Chondrocyte (in vitro differentiated cells): Measurements from ENCODE around the gene THADA. TPM values are rescaled to one million over a fixed set of nuclear protein-coding genes. Genes with fewer than 3 reads are reported as not detected.
A peak's percentile ranks its signal among the peaks of the same experiment; 100 is the strongest.

Experiments
- DNase-seq: peaks from one replicate; pipeline ENCODE4 v3.0.0; 2021; ENCODE audit warnings: mixed read lengths, low spot score
- H3K27ac Mint-ChIP-seq: one replicate; pipeline ENCODE4 v1.8.0; 2021; ENCODE audit warnings: mild to moderate bottlenecking, moderate library complexity, mixed read lengths; ENCODE audit not compliant: unreplicated experiment
- H3K27me3 Mint-ChIP-seq: 2 replicates; pipeline ENCODE4 v1.8.0; 2021; ENCODE audit warnings: low read depth, mixed read lengths
- H3K36me3 Mint-ChIP-seq: 2 replicates; pipeline ENCODE4 v1.8.0; 2021; ENCODE audit warnings: low read depth, mixed read lengths
- H3K4me1 Mint-ChIP-seq: 2 replicates; pipeline ENCODE4 v1.8.0; 2021; ENCODE audit warnings: low read depth, mild to moderate bottlenecking, mixed read lengths
- H3K4me3 Mint-ChIP-seq: one replicate; pipeline ENCODE4 v1.8.0; 2021; ENCODE audit warnings: mild to moderate bottlenecking, moderate library complexity, mixed read lengths; ENCODE audit not compliant: unreplicated experiment
- H3K9me3 Mint-ChIP-seq: 2 replicates; pipeline ENCODE4 v1.8.0; 2021; ENCODE audit warnings: low read depth, mixed read lengths
- total RNA-seq: library from RNA; stranded (reverse); gene quantifications from 3 replicates; pipeline ENCODE4 v1.2.1, GENCODE V29; 2021
- TF ChIP-seq, protein P1 (sequence below): fragments of 200-600 bp; sonication (generic); IDR thresholded peaks from 2 replicates; pipeline ENCODE4 v1.5.0; 2021; ENCODE audit warnings: antibody characterized with exemption, mild to moderate bottlenecking, moderate library complexity

The THADA gene
- total RNA-seq, 1 donor from 2014 or later = 28.4 TPM

DNA sequence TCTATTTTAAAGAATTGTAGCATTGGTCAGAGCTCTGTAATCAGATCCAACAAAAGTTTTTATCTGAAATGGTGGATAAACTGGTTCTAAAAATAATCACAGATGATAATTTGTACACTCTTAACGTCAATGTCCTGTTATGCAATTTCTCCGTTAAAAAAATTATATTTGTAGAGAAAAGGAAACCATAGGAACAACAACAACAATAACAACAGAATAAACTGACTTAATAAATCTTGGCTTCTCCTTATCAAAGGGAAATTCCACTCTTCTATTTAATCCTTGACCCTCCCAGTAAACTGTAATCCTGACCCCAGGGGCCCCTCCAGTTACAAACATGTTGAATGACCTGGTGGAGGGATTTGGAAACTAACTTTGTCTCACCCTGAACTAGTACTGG, 290.8 kb downstream of the THADA start:
- Mint-ChIP-seq H3K4me3 (no peak overlapping the region), H3K4me1 (peaks cover 45% of the 10 kb centered on the region), H3K27me3 (no peaks in the 10 kb centered on the region), H3K27ac (peak overlapping the region; percentile 38), H3K36me3 (peaks cover 2% of the 10 kb centered on the region), H3K9me3 (no peaks in the 10 kb centered on the region)
- DNase-seq = no peak
- TF ChIP-seq, protein P1, sequence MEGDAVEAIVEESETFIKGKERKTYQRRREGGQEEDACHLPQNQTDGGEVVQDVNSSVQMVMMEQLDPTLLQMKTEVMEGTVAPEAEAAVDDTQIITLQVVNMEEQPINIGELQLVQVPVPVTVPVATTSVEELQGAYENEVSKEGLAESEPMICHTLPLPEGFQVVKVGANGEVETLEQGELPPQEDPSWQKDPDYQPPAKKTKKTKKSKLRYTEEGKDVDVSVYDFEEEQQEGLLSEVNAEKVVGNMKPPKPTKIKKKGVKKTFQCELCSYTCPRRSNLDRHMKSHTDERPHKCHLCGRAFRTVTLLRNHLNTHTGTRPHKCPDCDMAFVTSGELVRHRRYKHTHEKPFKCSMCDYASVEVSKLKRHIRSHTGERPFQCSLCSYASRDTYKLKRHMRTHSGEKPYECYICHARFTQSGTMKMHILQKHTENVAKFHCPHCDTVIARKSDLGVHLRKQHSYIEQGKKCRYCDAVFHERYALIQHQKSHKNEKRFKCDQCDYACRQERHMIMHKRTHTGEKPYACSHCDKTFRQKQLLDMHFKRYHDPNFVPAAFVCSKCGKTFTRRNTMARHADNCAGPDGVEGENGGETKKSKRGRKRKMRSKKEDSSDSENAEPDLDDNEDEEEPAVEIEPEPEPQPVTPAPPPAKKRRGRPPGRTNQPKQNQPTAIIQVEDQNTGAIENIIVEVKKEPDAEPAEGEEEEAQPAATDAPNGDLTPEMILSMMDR = no peak

DNA sequence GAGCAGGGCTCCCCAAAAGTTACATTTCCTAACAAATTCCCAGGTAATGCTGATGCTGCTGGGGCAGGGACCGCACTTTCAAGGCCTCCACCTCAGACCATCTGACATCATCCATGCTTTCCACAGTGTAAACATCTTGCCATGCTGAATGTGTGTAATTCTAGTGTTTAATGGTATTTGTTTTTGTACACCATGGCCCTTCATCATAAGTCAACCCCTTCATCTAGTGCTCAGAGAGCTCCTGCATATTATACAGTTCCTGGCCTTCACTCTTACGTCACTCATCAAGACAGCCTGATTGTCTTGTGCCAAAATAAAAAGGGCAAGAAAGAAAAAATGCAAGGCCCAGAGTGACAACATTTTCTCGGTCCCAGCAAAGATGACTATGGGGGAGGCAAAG, 291.9 kb downstream of the THADA start:
- no peaks in the 10 kb centered on the region for H3K36me3 Mint-ChIP-seq
- no peaks in the 10 kb centered on the region for H3K27me3 Mint-ChIP-seq
- TF ChIP-seq, protein P1 = no peak
- H3K27ac Mint-ChIP-seq = no peak overlapping the region
- no peak overlapping the region for H3K4me3 Mint-ChIP-seq
- no peak for DNase-seq
- H3K9me3 Mint-ChIP-seq = no peaks in the 10 kb centered on the region
- peaks cover 40% of the 10 kb centered on the region for H3K4me1 Mint-ChIP-seq

- no peaks in the 10 kb centered on the region for H3K27me3 Mint-ChIP-seq
- peaks cover 43% of the 10 kb centered on the region for H3K4me1 Mint-ChIP-seq
- H3K36me3 Mint-ChIP-seq = no peaks in the 10 kb centered on the region
- no peaks in the 10 kb centered on the region for H3K9me3 Mint-ChIP-seq
- DNase-seq = no peak
- TF ChIP-seq, protein P1 = no peak
- no peak overlapping the region for H3K27ac Mint-ChIP-seq
- no peak overlapping the region for H3K4me3 Mint-ChIP-seq
These were observed 292.8 kb downstream of the THADA start for GRCh38 chr2:43302961-43303494.

DNA sequence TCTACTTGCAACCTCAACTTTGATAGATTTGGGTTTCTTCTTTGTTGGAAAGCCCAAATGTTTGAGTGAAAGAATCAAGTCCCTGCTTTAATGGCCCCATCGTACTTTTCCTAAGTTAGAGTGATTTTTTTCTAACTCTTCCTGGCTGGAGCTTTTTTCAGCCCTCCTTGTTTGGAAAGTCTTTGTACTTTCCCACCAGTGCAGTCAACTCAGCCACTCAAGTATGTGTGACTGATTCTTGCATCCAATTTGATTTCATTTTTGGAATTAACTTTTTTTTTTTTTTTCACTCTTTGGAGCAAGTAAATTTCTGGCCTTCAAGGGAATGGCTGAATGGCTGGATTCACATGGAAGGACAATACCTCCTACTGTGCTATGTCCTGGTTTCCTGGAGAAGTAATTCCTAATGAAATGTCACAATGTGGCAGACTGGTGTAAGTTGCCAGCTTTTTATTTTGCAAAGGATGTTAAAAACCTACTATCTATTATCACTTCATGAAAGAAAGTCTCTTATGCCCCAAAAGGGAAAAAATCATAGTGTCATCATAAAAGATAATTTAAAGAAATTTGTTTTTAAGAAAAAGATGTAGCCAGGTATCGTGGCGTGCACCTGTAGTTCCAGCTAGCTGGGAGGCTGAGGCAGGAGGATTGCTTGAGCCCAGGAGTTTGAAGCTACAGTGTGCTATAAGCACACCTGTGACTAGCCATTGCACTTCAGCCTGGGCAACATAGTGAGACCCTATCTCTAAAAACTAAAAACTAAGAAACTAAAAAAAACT, 293.5 kb downstream of the THADA start:
- no peak overlapping the region for H3K4me3 Mint-ChIP-seq
- TF ChIP-seq, protein P1 = no peak
- peak overlapping the region; percentile 63 for H3K27ac Mint-ChIP-seq
- no peaks in the 10 kb centered on the region for H3K9me3 Mint-ChIP-seq
- no peaks in the 10 kb centered on the region for H3K27me3 Mint-ChIP-seq
- DNase-seq = no peak
- H3K4me1 Mint-ChIP-seq = peaks cover 43% of the 10 kb centered on the region
- no peaks in the 10 kb centered on the region for H3K36me3 Mint-ChIP-seq

- Mint-ChIP-seq H3K27me3 (no peaks in the 10 kb centered on the region), H3K4me1 (peaks cover 43% of the 10 kb centered on the region), H3K36me3 (no peaks in the 10 kb centered on the region), H3K27ac (no peak overlapping the region), H3K9me3 (no peaks in the 10 kb centered on the region), H3K4me3 (no peak overlapping the region)
- TF ChIP-seq, protein P1 = no peak
- DNase-seq = no peak
These were observed 294.9 kb downstream of the THADA start for GRCh38 chr2:43300781-43301583.
